ENCODE results near the gene FILIP1. TPM values are rescaled to one million over a fixed set of nuclear protein-coding genes. Genes with fewer than 3 reads are reported as not detected.

FILIP1 gene
- total and polyA plus RNA-seq, 2 of the 4 experiments (the other 2 are of a cell fraction): under 0.01 to 0.03 TPM

GRCh38 chr6:75491291-75491690 is 2.3 kb downstream of the FILIP1 start:
- POLR2A ChIA-PET (ENCODE audit: unreplicated experiment): no interaction called here

More at GRCh38 chr6:75491291-75491690, 2.3 kb downstream of the FILIP1 start:
- H4K91ac ChIP-seq (ENCODE audit: insufficient read depth, low read depth, low read length): no peak overlapping the region
- no peak overlapping the region for H3K4ac ChIP-seq (ENCODE audit: low read depth, low read length)
- H4K5ac ChIP-seq (ENCODE audit: low read depth, low read length): no peak overlapping the region
- no peak overlapping the region for H3K27ac ChIP-seq (ENCODE audit: insufficient read depth, low read length)
- no peak overlapping the region for H3K4me3 ChIP-seq (ENCODE audit: insufficient read depth, low read depth, low read length)
- no peaks in the 10 kb centered on the region for H3K27me3 ChIP-seq (ENCODE audit: control insufficient read depth, insufficient read depth, low read length)
- no peak overlapping the region for H2AK5ac ChIP-seq (ENCODE audit: low read depth, low read length)
- no peak overlapping the region for H3K14ac ChIP-seq (replicated peaks; ENCODE audit: low read depth, low read length)
- dilution Hi-C loops (cut with HindIII; ENCODE audit: low sequenced_read_pairs, unreplicated experiment) (no loop called here), in situ Hi-C loops (cut with MboI; ENCODE audit: low sequenced_read_pairs) (no loop called here), intact Hi-C loops (cut with micrococcal nuclease) (no loop called here)
- no peak overlapping the region for H2AK9ac ChIP-seq (replicated peaks; ENCODE audit: low read depth, low read length, poor library complexity)
- no peak overlapping the region for H2BK5ac ChIP-seq (ENCODE audit: low read depth, low read length, poor library complexity, severe bottlenecking)
- H2BK15ac ChIP-seq (ENCODE audit: low read depth, low read length): no peak overlapping the region
- no peak overlapping the region for H3K23ac ChIP-seq (ENCODE audit: low read depth, low read length)
- H3K4me1 ChIP-seq (ENCODE audit: control insufficient read depth, insufficient read depth, low read length): peaks cover 3% of the 10 kb centered on the region; the same call in 1 of the 2 replicates
- H2AFZ ChIP-seq (replicated peaks; ENCODE audit: low read length, poor library complexity): no peak overlapping the region
- no TSS peak for BruUV-seq (replicated peaks)
- H3K9ac ChIP-seq (ENCODE audit: low read depth, low read length): no peak overlapping the region
- WGBS, 2 experiments (ENCODE audit: extremely low coverage in 2 of 2, insufficient read length in 1 of 2): no CpG with 5 or more reads among the region's 1 CpG
- H3K9me3 ChIP-seq (ENCODE audit: control insufficient read depth, insufficient read depth, low read length): no peaks in the 10 kb centered on the region
- no peak overlapping the region for H4K8ac ChIP-seq (ENCODE audit: low read depth in 2 of 2, low read length in 2 of 2)
- ATAC-seq (ENCODE audit: low read depth): no peak
- no peaks in the 10 kb centered on the region for H4K20me1 ChIP-seq (ENCODE audit: insufficient read depth, low read length)
- no peak for DNase-seq
- no peak overlapping the region for H3K56ac ChIP-seq (ENCODE audit: extremely low read depth, insufficient read depth, low read length)
- no peak overlapping the region for H3K18ac ChIP-seq (ENCODE audit: low read depth, low read length)
- H2BK20ac ChIP-seq (ENCODE audit: low read depth, low read length): 0 out of 2 replicates have a peak overlapping the region, but pooled peaks have one; percentile 14
- TF ChIP-seq POLR2A (IDR thresholded peaks at IDR 0.05; ENCODE audit: low read depth, low read length): no peak
- TF ChIP-seq RFX5 (IDR thresholded peaks at IDR 0.05; ENCODE audit: low read depth, low read length): no peak
- no peak for TF ChIP-seq CTCF (conservative IDR thresholded peaks at IDR 0.05; ENCODE audit: low read depth, low read length)
- no peak for TF ChIP-seq CHD1 (IDR thresholded peaks at IDR 0.05; ENCODE audit: low read depth, low read length)
- TF ChIP-seq MAZ (IDR thresholded peaks at IDR 0.05; ENCODE audit: borderline replicate concordance, low read depth, low read length): no peak
- no peak for TF ChIP-seq RAD21 (IDR thresholded peaks at IDR 0.05; ENCODE audit: low read length)
- TF ChIP-seq RCOR1 (IDR thresholded peaks at IDR 0.05; ENCODE audit: insufficient replicate concordance, low read length): no peak
- no peak for TF ChIP-seq SMC3 (IDR thresholded peaks at IDR 0.05; ENCODE audit: low read depth, low read length)
- no peak for TF ChIP-seq CEBPB (IDR thresholded peaks at IDR 0.05; ENCODE audit: low read depth, low read length)
- no peak for TF ChIP-seq BHLHE40 (IDR thresholded peaks at IDR 0.05; ENCODE audit: low read depth, low read length)
- no peak for TF ChIP-seq MAFK (IDR thresholded peaks at IDR 0.05; ENCODE audit: low read depth, low read length)
- TF ChIP-seq MXI1 (IDR thresholded peaks at IDR 0.05; ENCODE audit: borderline replicate concordance, low read depth, low read length): no peak
- no peak for TF ChIP-seq FOS (IDR thresholded peaks at IDR 0.05; ENCODE audit: low read depth, low read length)
- no peak for TF ChIP-seq NFE2L2 (IDR thresholded peaks at IDR 0.05; ENCODE audit: low read depth, low read length)
- CTCF ChIA-PET: no interaction called here
- no peaks in the 10 kb centered on the region for H3K79me1 ChIP-seq (ENCODE audit: low read depth in 1 of 2, low read length in 2 of 2)
- no peak overlapping the region for H3K4me2 ChIP-seq (ENCODE audit: low read depth, low read length)
- no peaks in the 10 kb centered on the region for H3K9me1 ChIP-seq (ENCODE audit: insufficient read depth, low read length)
- no peak overlapping the region for H2BK120ac ChIP-seq (ENCODE audit: low read depth, low read length)
- no peaks in the 10 kb centered on the region for H3K36me3 ChIP-seq (ENCODE audit: control insufficient read depth, insufficient read depth, low read length)

Data from IMR-90 (cell line).